ENCODE data around the gene MPHOSPH10.

GRCh38 chr2:71154798-71155197 is 24.4 kb downstream of the MPHOSPH10 start:
- TF ChIP-seq, protein P1, sequence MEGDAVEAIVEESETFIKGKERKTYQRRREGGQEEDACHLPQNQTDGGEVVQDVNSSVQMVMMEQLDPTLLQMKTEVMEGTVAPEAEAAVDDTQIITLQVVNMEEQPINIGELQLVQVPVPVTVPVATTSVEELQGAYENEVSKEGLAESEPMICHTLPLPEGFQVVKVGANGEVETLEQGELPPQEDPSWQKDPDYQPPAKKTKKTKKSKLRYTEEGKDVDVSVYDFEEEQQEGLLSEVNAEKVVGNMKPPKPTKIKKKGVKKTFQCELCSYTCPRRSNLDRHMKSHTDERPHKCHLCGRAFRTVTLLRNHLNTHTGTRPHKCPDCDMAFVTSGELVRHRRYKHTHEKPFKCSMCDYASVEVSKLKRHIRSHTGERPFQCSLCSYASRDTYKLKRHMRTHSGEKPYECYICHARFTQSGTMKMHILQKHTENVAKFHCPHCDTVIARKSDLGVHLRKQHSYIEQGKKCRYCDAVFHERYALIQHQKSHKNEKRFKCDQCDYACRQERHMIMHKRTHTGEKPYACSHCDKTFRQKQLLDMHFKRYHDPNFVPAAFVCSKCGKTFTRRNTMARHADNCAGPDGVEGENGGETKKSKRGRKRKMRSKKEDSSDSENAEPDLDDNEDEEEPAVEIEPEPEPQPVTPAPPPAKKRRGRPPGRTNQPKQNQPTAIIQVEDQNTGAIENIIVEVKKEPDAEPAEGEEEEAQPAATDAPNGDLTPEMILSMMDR (optimal IDR thresholded peaks at IDR 0.05 in 1 of 3, IDR thresholded peaks at IDR 0.05 in 1 of 3, conservative IDR thresholded peaks at IDR 0.05 in 1 of 3; ENCODE audit: extremely low read depth in 1 of 3, insufficient read depth in 2 of 3, low read length in 3 of 3) = peak; percentile 26 to 73 (median 43)
- TF ChIP-seq EZH2 (IDR thresholded peaks at IDR 0.05; ENCODE audit: low read length) = no peak

Measured in keratinocyte (primary cell).